ENCODE measurements around the gene PHLPP1.

GRCh38 chr18:62952807-62953206, 237.5 kb downstream of the PHLPP1 start:
- TF ChIP-seq CTCF (IDR thresholded peaks at IDR 0.05; ENCODE audit: low read length), result no peak
- no peak for TF ChIP-seq EZH2phosphoT487 (IDR thresholded peaks at IDR 0.05; ENCODE audit: low read length)
- no peak for TF ChIP-seq EZH2 (optimal IDR thresholded peaks at IDR 0.05; ENCODE audit: low read depth, low read length)
